ENCODE results near the gene RHOU. TPM values are rescaled to one million over a fixed set of nuclear protein-coding genes. Genes with fewer than 3 reads are reported as not detected.

RHOU gene
- total and polyA plus RNA-seq, 2 of the 13 experiments (the other 11 are each of a cell fraction or from before 2014, with no cell fraction given), result 11.9 to 18.5 TPM

- TF ChIP-seq ELF3 (CRISPR knock-in tag; IDR thresholded peaks at IDR 0.05) (peak; percentile 50; the same call in 1 of the 2 replicates), TCF7 (IDR thresholded peaks at IDR 0.05; ENCODE audit: low read depth) (no peak), ADNP (CRISPR knock-in tag; IDR thresholded peaks at IDR 0.05) (no peak), FOXA1 (IDR thresholded peaks at IDR 0.05) (no peak), FOXA1 (CRISPR knock-in tag; IDR thresholded peaks at IDR 0.05) (no peak), CREB3 (CRISPR knock-in tag; IDR thresholded peaks at IDR 0.05) (peak; percentile 55), SRSF4 (IDR thresholded peaks at IDR 0.05; ENCODE audit: low read depth, low read length, poor library complexity, severe bottlenecking) (no peak), ZNF576 (CRISPR knock-in tag; IDR thresholded peaks at IDR 0.05) (no peak), CSRNP1 (CRISPR knock-in tag; IDR thresholded peaks at IDR 0.05) (no peak), KLF13 (CRISPR knock-in tag; IDR thresholded peaks at IDR 0.05) (no peak), ZNF205 (CRISPR knock-in tag; IDR thresholded peaks at IDR 0.05) (0 out of 2 replicates have a peak, but pooled peaks have one; percentile 56), NCOR1 (IDR thresholded peaks at IDR 0.05; ENCODE audit: borderline replicate concordance, low read length) (no peak), ZFP82 (CRISPR knock-in tag; IDR thresholded peaks at IDR 0.05; ENCODE audit: borderline replicate concordance) (peak; percentile 77; the same call in 1 of the 2 replicates), ZNF704 (CRISPR knock-in tag; IDR thresholded peaks at IDR 0.05; ENCODE audit: borderline replicate concordance) (no peak), TFE3 (CRISPR knock-in tag; IDR thresholded peaks at IDR 0.05) (0 out of 2 replicates have a peak, but pooled peaks have one; percentile 17), ZNF772 (CRISPR knock-in tag; IDR thresholded peaks at IDR 0.05) (no peak; the same call in 1 of the 2 replicates), SNAPC5 (CRISPR knock-in tag; IDR thresholded peaks at IDR 0.05; ENCODE audit: borderline replicate concordance) (no peak), ZNF276 (CRISPR knock-in tag; IDR thresholded peaks at IDR 0.05; ENCODE audit: low read depth) (0 out of 2 replicates have a peak, but pooled peaks have one; percentile 23), ZNF652 (CRISPR knock-in tag; IDR thresholded peaks at IDR 0.05; ENCODE audit: borderline replicate concordance, low read depth) (no peak), ZNF17 (CRISPR knock-in tag; IDR thresholded peaks at IDR 0.05) (no peak), CHCHD3 (CRISPR knock-in tag; IDR thresholded peaks at IDR 0.05) (no peak), ZSCAN25 (CRISPR knock-in tag; IDR thresholded peaks at IDR 0.05) (peak; percentile 58; the same call in 1 of the 2 replicates)
Observed at GRCh38 chr1:228734881-228735801, at the start of gene RHOU (continued).

Measured in HepG2 (cell line).